HEK293 (cell line): ENCODE results near the gene HPCAL1.

Source experiments
- CTCF ChIA-PET: fragments of 350-600 bp; formaldehyde crosslinking; extraction: SDS; loops from one replicate; lab custom pipeline; 2021; ENCODE audit warnings: antibody characterized with exemption; lab: Yijun Ruan, JAX
- POLR2A ChIA-PET: fragments of 300-600 bp; formaldehyde crosslinking; extraction: SDS; loops from one replicate; lab custom pipeline; 2020; ENCODE audit warnings: antibody characterized with exemption, inconsistent platforms; lab: Yijun Ruan, JAX
- H3K27ac ChIP-seq: fragments of 200-500 bp; sonication (Bioruptor generic); 2 replicates; pipeline ENCODE4 v1.5.1; 2014; ENCODE audit warnings: low read depth, low read length, control low read depth, inconsistent platforms; ENCODE audit errors: extremely low read depth
- H3K36me3 ChIP-seq, 2 experiments: fragments of 200-500 bp in 1 of 2; sonication (Bioruptor generic) in 1 of 2; 1 replicate in 1 of 2; 2 replicates in 1 of 2; pipeline ENCODE4 v1.5.1; 2014 to 2017; ENCODE audit warnings: inconsistent platforms in 2 of 2, low read length in 2 of 2; ENCODE audit not compliant: control insufficient read depth in 2 of 2, insufficient read depth in 1 of 2
- H3K4me1 ChIP-seq: fragments of 200-500 bp; sonication (Bioruptor generic); 2 replicates; pipeline ENCODE4 v1.5.1; 2014; ENCODE audit warnings: mild to moderate bottlenecking, low read length, inconsistent platforms; ENCODE audit not compliant: control insufficient read depth, insufficient read depth
- H3K4me3 ChIP-seq: 2 replicates; pipeline ENCODE4 v1.5.1; 2011; ENCODE audit warnings: low read depth, mild to moderate bottlenecking, control low read depth, low read length, moderate library complexity
- H3K9me3 ChIP-seq: fragments of 200-500 bp; sonication (Bioruptor generic); 2 replicates; pipeline ENCODE4 v1.5.1; 2014; ENCODE audit warnings: low read depth, low read length, inconsistent platforms; ENCODE audit not compliant: control insufficient read depth, insufficient read depth
- KLF1 ChIP-seq: fragments of 450-650 bp; formaldehyde crosslinking; IDR thresholded peaks from 2 replicates; pipeline ENCODE4 v1.5.1; 2016; ENCODE audit warnings: missing biosample characterization, missing genetic modification characterization
- TRIM28 ChIP-seq: IDR thresholded peaks from 2 replicates; pipeline ENCODE4 v1.6.1; 2011; ENCODE audit warnings: low read length, control low read depth, borderline replicate concordance
- ZNF10 ChIP-seq: fragments of 450-650 bp; formaldehyde crosslinking; IDR thresholded peaks from 2 replicates; pipeline ENCODE4 v1.5.1; 2017; ENCODE audit warnings: missing biosample characterization, missing genetic modification characterization
- ZNF112 ChIP-seq: fragments of 450-650 bp; formaldehyde crosslinking; IDR thresholded peaks from 2 replicates; pipeline ENCODE4 v1.5.0; 2017; ENCODE audit warnings: missing biosample characterization, missing genetic modification characterization
- ZNF266 ChIP-seq: fragments of 450-650 bp; formaldehyde crosslinking; IDR thresholded peaks from 2 replicates; pipeline ENCODE4 v1.5.1; 2016; ENCODE audit warnings: missing biosample characterization, missing genetic modification characterization, low read depth
- ZNF624 ChIP-seq: fragments of 450-650 bp; formaldehyde crosslinking; IDR thresholded peaks from 2 replicates; pipeline ENCODE4 v1.5.1; 2017; ENCODE audit warnings: missing biosample characterization, missing genetic modification characterization
- ZNF791 ChIP-seq: fragments of 450-650 bp; formaldehyde crosslinking; IDR thresholded peaks from 2 replicates; pipeline ENCODE4 v1.5.1; 2016; ENCODE audit warnings: missing biosample characterization, missing genetic modification characterization
- TF ChIP-seq, protein P1 (sequence below): fragments of 450-650 bp; formaldehyde crosslinking; IDR thresholded peaks from 2 replicates; pipeline ENCODE4 v1.5.1; 2016; ENCODE audit warnings: missing biosample characterization, missing genetic modification characterization
- TF ChIP-seq, protein P2 (sequence below): fragments of 450-650 bp; formaldehyde crosslinking; IDR thresholded peaks from 2 replicates; pipeline ENCODE4 v1.5.1; 2016; ENCODE audit warnings: missing biosample characterization, missing genetic modification characterization, borderline replicate concordance
- TF ChIP-seq, protein P3 (sequence below): fragments of 450-650 bp; formaldehyde crosslinking; IDR thresholded peaks from 2 replicates; pipeline ENCODE4 v1.5.1; 2016; ENCODE audit warnings: missing biosample characterization, missing genetic modification characterization

Gene HPCAL1

GRCh38 chr2:10325278-10326145 is 22.8 kb downstream of the HPCAL1 start:
- ChIA-PET CTCF (no interaction called here), POLR2A (no interaction called here)
- H3K4me1 ChIP-seq = peaks cover 7% of the 10 kb centered on the region
- no peaks in the 10 kb centered on the region for H3K36me3 ChIP-seq
- H3K4me3 ChIP-seq = no peak overlapping the region
- no peak overlapping the region for H3K27ac ChIP-seq
- TF ChIP-seq, protein P1, sequence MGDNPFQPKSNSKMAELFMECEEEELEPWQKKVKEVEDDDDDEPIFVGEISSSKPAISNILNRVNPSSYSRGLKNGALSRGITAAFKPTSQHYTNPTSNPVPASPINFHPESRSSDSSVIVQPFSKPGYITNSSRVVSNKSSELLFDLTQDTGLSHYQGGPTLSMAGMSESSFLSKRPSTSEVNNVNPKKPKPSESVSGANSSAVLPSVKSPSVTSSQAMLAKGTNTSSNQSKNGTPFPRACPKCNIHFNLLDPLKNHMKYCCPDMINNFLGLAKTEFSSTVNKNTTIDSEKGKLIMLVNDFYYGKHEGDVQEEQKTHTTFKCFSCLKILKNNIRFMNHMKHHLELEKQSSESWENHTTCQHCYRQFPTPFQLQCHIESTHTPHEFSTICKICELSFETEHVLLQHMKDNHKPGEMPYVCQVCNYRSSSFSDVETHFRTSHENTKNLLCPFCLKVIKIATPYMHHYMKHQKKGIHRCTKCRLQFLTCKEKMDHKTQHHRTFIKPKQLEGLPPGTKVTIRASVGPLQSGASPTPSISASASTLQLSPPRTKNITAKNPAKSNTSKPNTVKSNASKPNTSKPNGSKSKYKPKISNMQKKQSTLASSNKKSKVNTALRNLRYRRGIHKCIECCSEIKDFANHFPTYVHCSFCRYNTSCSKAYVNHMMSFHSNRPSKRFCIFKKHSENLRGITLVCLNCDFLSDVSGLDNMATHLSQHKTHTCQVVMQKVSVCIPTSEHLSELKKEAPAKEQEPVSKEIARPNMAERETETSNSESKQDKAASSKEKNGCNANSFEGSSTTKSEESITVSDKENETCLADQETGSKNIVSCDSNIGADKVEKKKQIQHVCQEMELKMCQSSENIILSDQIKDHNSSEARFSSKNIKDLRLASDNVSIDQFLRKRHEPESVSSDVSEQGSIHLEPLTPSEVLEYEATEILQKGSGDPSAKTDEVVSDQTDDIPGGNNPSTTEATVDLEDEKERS (tag by site-specific recombination) = no peak
- H3K9me3 ChIP-seq = no peaks in the 10 kb centered on the region

GRCh38 chr2:10326151-10326616 is 23.5 kb downstream of the HPCAL1 start:
- Histone ChIP-seq H3K36me3 (no peaks in the 10 kb centered on the region), H3K4me3 (no peak overlapping the region), H3K9me3 (no peaks in the 10 kb centered on the region), H3K4me1 (peaks cover 7% of the 10 kb centered on the region), H3K27ac (no peak overlapping the region)
- POLR2A ChIA-PET = no interaction called here
- TF ChIP-seq ZNF791 (no peak), ZNF624 (no peak), KLF1 (tag by site-specific recombination) (no peak), ZNF112 (no peak), ZNF266 (tag by site-specific recombination) (no peak), ZNF10 (tag by site-specific recombination) (no peak), TRIM28 (no peak)
- TF ChIP-seq, protein P2, sequence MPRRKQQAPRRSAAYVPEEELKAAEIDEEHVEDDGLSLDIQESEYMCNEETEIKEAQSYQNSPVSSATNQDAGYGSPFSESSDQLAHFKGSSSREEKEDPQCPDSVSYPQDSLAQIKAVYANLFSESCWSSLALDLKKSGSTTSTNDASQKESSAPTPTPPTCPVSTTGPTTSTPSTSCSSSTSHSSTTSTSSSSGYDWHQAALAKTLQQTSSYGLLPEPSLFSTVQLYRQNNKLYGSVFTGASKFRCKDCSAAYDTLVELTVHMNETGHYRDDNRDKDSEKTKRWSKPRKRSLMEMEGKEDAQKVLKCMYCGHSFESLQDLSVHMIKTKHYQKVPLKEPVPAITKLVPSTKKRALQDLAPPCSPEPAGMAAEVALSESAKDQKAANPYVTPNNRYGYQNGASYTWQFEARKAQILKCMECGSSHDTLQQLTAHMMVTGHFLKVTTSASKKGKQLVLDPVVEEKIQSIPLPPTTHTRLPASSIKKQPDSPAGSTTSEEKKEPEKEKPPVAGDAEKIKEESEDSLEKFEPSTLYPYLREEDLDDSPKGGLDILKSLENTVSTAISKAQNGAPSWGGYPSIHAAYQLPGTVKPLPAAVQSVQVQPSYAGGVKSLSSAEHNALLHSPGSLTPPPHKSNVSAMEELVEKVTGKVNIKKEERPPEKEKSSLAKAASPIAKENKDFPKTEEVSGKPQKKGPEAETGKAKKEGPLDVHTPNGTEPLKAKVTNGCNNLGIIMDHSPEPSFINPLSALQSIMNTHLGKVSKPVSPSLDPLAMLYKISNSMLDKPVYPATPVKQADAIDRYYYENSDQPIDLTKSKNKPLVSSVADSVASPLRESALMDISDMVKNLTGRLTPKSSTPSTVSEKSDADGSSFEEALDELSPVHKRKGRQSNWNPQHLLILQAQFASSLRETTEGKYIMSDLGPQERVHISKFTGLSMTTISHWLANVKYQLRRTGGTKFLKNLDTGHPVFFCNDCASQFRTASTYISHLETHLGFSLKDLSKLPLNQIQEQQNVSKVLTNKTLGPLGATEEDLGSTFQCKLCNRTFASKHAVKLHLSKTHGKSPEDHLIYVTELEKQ (tag by site-specific recombination) = no peak
- TF ChIP-seq, protein P3, sequence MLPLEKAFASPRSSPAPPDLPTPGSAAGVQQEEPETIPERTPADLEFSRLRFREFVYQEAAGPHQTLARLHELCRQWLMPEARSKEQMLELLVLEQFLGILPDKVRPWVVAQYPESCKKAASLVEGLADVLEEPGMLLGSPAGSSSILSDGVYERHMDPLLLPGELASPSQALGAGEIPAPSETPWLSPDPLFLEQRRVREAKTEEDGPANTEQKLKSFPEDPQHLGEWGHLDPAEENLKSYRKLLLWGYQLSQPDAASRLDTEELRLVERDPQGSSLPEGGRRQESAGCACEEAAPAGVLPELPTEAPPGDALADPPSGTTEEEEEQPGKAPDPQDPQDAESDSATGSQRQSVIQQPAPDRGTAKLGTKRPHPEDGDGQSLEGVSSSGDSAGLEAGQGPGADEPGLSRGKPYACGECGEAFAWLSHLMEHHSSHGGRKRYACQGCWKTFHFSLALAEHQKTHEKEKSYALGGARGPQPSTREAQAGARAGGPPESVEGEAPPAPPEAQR (tag by site-specific recombination) = no peak
- CTCF ChIA-PET = interaction anchor here (0.8 kb wide), 1 partner anchor 83 kb away, joined by 3 read pairs; no protein-coding TSS in a partner anchor
